Measurements from ENCODE around the gene COX7A2L. TPM values are rescaled to one million over a fixed set of nuclear protein-coding genes. Genes with fewer than 3 reads are reported as not detected.

The COX7A2L gene
- total and polyA plus RNA-seq, 2 of the 8 experiments (the other 6 are each of a cell fraction or from before 2014, with no cell fraction given) = 85.6 to 114 TPM

DNA sequence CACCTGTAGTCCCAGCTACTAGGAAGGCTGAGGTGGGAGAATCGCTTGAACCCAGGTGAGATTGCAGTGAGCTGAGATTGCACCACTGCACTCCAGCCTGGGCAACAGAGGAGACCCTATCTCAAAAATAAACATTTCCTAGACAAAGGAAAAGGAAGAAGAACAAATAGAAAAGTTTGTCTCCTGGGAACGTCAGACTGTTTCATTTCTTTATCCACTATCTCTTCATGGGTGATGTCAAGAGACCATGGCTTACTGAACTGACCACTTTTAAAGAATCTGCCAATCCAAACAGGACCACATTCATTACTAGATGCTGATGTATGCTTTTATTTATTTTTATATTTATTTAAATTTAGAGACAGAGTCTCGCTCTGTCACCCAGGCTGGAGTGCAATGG is 26.8 kb downstream of the COX7A2L start (continued):
- TF ChIP-seq, protein P1, sequence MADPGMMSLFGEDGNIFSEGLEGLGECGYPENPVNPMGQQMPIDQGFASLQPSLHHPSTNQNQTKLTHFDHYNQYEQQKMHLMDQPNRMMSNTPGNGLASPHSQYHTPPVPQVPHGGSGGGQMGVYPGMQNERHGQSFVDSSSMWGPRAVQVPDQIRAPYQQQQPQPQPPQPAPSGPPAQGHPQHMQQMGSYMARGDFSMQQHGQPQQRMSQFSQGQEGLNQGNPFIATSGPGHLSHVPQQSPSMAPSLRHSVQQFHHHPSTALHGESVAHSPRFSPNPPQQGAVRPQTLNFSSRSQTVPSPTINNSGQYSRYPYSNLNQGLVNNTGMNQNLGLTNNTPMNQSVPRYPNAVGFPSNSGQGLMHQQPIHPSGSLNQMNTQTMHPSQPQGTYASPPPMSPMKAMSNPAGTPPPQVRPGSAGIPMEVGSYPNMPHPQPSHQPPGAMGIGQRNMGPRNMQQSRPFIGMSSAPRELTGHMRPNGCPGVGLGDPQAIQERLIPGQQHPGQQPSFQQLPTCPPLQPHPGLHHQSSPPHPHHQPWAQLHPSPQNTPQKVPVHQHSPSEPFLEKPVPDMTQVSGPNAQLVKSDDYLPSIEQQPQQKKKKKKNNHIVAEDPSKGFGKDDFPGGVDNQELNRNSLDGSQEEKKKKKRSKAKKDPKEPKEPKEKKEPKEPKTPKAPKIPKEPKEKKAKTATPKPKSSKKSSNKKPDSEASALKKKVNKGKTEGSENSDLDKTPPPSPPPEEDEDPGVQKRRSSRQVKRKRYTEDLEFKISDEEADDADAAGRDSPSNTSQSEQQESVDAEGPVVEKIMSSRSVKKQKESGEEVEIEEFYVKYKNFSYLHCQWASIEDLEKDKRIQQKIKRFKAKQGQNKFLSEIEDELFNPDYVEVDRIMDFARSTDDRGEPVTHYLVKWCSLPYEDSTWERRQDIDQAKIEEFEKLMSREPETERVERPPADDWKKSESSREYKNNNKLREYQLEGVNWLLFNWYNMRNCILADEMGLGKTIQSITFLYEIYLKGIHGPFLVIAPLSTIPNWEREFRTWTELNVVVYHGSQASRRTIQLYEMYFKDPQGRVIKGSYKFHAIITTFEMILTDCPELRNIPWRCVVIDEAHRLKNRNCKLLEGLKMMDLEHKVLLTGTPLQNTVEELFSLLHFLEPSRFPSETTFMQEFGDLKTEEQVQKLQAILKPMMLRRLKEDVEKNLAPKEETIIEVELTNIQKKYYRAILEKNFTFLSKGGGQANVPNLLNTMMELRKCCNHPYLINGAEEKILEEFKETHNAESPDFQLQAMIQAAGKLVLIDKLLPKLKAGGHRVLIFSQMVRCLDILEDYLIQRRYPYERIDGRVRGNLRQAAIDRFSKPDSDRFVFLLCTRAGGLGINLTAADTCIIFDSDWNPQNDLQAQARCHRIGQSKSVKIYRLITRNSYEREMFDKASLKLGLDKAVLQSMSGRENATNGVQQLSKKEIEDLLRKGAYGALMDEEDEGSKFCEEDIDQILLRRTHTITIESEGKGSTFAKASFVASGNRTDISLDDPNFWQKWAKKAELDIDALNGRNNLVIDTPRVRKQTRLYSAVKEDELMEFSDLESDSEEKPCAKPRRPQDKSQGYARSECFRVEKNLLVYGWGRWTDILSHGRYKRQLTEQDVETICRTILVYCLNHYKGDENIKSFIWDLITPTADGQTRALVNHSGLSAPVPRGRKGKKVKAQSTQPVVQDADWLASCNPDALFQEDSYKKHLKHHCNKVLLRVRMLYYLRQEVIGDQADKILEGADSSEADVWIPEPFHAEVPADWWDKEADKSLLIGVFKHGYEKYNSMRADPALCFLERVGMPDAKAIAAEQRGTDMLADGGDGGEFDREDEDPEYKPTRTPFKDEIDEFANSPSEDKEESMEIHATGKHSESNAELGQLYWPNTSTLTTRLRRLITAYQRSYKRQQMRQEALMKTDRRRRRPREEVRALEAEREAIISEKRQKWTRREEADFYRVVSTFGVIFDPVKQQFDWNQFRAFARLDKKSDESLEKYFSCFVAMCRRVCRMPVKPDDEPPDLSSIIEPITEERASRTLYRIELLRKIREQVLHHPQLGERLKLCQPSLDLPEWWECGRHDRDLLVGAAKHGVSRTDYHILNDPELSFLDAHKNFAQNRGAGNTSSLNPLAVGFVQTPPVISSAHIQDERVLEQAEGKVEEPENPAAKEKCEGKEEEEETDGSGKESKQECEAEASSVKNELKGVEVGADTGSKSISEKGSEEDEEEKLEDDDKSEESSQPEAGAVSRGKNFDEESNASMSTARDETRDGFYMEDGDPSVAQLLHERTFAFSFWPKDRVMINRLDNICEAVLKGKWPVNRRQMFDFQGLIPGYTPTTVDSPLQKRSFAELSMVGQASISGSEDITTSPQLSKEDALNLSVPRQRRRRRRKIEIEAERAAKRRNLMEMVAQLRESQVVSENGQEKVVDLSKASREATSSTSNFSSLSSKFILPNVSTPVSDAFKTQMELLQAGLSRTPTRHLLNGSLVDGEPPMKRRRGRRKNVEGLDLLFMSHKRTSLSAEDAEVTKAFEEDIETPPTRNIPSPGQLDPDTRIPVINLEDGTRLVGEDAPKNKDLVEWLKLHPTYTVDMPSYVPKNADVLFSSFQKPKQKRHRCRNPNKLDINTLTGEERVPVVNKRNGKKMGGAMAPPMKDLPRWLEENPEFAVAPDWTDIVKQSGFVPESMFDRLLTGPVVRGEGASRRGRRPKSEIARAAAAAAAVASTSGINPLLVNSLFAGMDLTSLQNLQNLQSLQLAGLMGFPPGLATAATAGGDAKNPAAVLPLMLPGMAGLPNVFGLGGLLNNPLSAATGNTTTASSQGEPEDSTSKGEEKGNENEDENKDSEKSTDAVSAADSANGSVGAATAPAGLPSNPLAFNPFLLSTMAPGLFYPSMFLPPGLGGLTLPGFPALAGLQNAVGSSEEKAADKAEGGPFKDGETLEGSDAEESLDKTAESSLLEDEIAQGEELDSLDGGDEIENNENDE (IDR thresholded peaks at IDR 0.05; ENCODE audit: insufficient replicate concordance, low read length) = no peak
- no peak for TF ChIP-seq CEBPB (IDR thresholded peaks at IDR 0.05; ENCODE audit: low read depth, low read length)
- TF ChIP-seq SUZ12 (IDR thresholded peaks at IDR 0.05; ENCODE audit: low read length) = no peak
- TF ChIP-seq YY1 (IDR thresholded peaks at IDR 0.05; ENCODE audit: low read depth, low read length) = no peak
- no peak for TF ChIP-seq RBBP5 (IDR thresholded peaks at IDR 0.05; ENCODE audit: borderline replicate concordance, low read depth, low read length)
- no peak for TF ChIP-seq CHD1 (IDR thresholded peaks at IDR 0.05; ENCODE audit: low read depth, low read length)
- no peak for TF ChIP-seq KDM1A (IDR thresholded peaks at IDR 0.05; ENCODE audit: borderline replicate concordance, low read length)
- TF ChIP-seq KDM4A (IDR thresholded peaks at IDR 0.05; ENCODE audit: low read depth, low read length, severe bottlenecking) = no peak
- TF ChIP-seq, protein P2, sequence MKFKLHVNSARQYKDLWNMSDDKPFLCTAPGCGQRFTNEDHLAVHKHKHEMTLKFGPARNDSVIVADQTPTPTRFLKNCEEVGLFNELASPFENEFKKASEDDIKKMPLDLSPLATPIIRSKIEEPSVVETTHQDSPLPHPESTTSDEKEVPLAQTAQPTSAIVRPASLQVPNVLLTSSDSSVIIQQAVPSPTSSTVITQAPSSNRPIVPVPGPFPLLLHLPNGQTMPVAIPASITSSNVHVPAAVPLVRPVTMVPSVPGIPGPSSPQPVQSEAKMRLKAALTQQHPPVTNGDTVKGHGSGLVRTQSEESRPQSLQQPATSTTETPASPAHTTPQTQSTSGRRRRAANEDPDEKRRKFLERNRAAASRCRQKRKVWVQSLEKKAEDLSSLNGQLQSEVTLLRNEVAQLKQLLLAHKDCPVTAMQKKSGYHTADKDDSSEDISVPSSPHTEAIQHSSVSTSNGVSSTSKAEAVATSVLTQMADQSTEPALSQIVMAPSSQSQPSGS (IDR thresholded peaks at IDR 0.05; ENCODE audit: low read length) = no peak
- TF ChIP-seq HDAC6 (IDR thresholded peaks at IDR 0.05; ENCODE audit: low read depth, low read length) = no peak
- TF ChIP-seq SP2 (IDR thresholded peaks at IDR 0.05; ENCODE audit: low read length) = no peak

All from H1 (cell line).